GM19351 (cell line): ENCODE results near the gene SMYD3.

Source experiments
- ATAC-seq: cut with Tn5 transposase; IDR thresholded peaks from one replicate; pipeline ENCODE4 v1.9.1; 2021; ENCODE audit warnings: mild to moderate bottlenecking, moderate library complexity; ENCODE audit not compliant: unreplicated experiment

The SMYD3 gene

DNA sequence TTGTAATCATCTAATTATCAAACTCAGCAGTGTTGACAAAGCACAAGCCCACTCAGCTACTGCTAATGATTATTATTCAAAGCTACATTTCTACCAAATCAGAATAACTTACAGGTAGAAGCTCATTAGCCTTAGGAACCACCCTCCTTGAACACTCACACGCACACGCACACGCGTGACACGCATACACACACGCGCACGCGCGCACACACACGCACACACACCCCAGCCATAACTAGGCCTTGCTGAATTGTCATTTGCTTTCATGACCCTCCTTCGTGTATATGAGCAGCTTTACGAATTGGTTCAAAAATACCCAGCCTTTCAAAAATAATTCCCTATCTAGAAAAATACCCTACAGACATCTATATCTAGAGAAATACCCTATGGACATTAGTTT is 195.6 kb downstream of the SMYD3 start:
- ATAC-seq, result no peak

DNA sequence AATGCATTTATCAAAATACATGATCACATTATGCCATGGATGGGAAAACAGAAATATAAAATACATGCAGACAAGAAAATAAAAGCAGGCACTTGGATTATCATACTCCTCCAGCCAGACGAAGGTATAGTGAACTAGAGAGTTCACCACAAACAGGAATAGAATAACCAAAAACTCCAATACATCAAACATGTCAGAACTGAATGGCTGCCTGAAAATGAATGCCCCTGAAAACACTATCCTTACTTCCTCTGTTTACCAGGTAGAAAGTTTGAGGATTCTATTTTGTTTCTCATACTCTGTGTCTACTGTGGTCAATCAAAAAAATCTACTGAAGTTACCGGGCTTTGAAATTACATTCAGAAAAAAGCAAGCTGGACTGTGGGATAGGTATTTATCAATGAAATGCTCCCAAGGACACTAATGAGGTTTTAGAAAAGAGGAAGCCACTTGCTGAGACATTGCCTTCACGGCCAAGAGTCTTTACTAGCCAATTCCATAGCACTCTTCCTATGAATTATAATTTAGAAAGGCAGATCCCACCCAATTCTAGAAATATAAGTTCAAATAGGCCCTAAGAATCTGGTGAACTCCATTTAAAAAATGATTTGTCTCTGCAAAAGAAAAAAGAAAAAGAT is 197.7 kb downstream of the SMYD3 start:
- no peak for ATAC-seq

DNA sequence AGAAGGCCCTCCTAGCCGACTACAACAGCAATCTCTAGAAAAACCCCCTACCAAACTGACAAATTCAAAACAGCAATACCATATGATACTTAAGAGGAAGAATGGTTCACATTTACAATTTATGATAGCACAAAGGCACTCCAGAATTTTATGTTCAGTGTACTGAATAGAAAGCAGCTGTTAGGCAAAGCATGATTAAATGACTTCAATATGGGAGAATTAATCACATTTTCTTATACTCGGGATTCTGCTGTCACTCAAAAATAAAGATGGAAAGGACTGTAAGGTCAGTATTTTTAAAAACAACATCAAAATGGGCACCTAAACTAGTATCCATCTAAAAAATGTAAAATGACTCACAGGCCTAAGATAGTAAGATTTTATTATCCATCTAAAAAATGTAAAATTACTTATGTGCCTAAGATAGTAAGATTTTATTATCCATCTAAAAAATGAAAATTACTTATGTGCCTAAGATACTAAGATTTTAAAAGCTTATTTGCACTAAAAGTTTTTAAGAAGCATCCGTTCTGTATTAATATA is 198.5 kb downstream of the SMYD3 start:
- ATAC-seq, result no peak

DNA sequence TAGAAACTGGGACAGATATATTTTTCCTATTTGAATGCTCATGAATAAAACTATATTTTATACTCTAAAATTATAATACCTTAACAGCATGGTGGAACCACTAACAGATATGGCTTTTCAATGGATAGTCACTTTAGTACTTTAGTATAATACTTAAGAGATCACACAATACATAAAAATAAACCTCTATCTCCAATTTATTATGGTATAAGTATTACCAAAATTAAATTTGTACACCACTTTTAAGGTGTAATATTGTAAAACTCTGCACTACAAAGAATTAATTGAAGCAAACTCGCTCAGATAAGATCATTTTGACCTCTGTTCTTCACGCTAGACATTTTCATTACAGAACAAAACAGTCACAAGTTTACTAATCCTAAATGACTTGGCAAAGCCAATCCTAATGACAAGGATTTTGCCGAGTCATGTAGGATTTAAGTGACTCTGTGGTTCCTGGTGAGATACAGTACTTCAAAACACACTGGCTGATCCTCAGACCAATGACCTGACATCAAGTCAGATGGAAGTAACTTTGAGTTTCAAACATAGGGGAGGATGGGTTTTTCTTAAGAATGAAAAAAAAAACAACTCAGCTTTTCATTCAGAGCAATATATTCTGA is 200.6 kb downstream of the SMYD3 start:
- ATAC-seq, result no peak

DNA sequence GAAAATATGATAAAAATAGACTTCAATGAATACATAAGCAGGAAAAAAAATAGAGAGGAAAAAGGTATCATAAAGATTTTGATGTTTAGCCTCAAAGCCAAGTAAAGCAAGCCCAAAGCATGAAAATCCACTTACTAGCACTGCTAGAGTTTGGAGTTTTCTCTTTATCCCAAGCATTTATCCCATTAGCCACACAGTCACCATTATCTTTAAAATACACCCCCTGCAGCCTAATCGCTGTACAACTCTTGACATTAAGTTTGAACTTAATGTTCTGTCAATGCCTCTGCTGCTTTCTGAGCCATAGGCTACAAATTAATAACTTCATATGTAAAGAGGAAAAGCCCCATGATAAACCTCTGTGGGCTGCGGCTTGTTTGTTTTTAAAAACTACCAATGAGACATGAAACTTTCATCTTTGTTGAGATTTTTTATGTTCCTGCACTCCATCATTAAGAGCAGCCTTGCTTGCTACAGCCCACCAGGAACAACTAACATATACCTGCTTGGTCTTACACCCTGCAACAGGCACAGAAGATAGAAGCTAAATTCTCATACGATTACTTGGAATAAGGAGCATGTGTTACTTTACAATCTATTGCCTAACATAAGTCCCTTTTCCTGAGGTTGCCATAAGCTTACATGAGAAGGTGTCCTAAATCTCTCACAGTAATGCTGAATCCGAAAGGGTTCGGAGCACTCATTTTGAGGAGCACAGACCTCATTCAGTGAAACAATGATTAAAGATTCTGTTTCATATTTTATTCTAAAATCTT is 202.4 kb downstream of the SMYD3 start:
- no peak for ATAC-seq

DNA sequence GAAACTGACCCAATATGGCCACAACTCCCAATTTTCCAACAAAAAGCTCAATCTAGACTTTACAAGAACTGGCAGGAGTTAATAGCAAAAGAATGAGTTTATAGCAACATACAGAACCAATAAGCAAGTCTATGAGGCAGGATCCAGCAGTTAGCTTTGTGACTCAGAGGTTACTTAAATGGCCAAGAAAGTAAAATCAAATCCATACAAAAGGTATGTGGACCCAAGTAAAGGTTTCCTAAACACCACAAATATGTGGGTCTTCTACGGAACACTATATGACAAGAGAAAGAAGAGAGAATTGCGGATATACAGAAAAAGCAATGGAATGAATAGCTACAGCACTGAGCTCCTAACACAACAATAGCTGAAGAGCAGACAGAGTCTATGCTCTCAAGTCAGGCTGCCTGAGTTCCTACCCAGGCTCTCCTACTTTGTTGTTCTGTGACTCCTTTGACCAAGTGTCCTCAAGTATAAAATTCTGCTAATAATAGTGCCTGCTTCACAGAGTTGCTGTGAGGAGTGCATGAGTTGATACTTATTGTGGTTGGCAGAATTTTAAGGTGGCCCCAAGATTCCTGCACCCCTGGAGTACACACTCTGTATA is 204.3 kb downstream of the SMYD3 start:
- ATAC-seq, result no peak

DNA sequence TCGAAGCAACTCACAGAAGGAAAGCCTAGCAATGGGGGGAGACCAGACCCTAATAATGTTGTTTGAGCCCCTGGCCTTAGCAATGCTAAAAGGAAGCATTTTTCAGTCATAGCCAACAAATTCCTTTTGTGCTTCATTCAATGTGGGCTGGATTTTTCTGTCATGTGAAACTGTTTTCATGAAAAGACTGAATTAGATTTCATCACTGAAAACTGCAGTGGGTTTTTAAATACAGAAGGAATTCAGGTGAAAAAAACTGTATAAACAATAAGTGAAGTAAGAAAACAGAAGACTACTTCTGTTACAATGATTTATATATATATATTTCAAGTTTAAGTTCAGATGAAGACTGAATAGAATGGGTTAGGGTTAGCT is 204.8 kb downstream of the SMYD3 start:
- no peak for ATAC-seq

DNA sequence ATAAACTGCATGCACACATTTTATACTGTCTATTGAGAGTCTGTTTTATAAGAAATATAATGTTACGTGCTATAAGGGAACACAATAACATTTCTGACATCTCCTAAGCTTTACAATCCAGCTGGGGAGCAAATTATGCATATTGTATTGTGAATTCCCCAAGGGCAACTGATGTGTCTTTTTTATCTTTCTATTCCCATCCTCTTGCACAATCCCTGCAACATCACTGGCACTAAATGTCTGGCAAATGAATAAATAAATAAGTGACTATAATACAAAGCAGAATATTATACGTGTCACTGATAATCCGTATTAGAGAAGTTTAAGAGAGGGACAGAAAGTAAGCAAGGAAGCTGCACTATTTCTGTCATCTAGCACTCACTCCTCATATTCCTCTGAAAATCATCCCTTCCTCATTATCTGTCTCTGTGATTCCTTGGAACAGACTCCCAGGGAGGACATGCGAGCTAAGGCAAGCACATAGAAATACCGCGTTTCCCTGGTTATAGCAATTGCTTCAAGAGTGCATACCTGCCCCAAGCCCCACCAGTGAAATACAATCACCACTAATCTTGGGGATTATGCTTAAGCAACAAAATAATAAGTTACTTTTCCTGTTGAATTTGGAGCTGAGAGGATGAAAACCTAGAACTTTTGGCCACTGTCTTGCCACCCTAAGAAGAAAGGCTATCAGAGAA is 205.4 kb downstream of the SMYD3 start:
- no peak for ATAC-seq

DNA sequence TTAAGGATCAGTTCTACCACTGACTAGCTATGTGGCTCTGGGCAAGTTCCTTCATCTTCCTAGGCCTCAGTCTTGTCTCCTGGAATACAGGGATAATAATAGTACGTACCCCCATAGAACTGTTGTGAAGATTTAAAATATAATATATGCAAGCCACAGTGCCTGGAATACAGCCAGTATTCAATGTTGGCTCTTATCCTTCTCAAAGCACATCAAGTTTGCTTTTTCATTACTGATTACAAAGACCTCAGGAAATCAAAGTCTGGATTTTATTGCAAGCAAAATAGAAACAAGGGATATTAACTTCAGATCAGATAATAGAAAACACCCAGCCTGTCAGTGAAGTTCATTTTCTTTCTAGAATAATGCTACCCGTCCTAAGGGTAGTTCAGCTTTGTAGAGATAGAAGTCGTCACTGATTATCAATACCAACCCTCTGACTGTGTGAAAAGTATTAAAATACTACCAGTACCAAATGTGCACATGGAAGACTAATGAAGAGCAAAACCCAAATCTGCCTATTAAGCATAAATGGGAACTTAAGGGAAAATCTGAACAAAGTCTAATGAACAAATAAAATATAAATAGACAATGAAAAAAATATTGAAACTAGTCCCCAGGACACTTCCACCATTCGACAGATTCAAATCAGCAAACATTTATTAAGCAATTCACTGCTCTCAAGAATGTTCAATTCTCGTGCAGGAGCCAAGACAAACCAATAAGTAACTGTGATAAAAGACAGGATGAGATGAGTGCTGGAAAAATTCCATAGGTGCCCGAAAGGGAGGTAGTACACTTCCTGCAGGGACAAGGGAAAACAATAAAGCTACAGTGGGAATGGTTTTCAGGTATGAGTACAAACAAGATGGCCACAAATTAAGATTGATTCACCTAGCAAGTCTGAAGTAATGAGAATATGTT is 206.2 kb downstream of the SMYD3 start:
- ATAC-seq, result no peak

DNA sequence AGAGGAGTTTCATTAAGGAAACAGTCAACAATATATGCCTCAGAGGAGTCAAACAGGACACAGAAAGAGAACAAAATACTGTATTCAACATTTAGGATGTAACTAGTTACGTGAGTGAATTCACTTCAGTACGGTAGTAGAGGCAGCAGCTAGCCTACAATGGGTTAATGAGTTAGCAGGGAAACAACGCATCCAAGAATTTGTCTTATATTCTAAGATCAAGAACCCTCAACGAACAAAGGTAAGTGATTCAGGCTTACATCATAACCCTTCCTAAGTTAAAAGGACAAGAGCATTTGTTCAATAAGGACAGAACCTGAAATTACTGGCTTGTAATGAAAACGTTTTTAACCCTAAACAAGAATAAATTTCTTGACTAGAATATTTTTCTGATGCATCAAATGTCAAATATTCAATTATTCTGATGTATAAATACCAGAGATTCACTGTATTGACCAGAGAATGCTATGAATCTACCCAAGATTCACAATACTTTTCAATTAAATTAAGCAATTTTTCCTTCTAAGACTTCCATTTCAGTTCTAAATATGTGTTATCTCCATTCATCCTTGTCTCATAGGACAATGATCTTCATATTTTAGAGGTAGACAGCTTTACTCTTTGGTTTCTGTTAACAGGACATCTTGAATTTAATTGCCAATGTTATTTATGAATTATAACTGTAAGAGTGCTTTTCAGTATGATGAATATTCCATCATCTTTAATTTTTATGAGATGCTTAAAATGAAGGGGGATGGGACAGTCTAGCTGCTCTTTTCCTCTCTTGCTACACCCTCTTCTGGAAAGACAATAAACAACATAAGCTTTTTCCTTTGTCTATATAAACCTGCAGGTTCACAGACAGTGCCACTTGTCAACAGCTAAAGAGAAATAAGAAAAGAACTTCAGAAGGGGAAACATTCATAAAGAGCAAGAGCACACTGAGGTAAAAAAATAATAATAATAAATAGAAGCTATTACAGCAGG is 209.5 kb downstream of the SMYD3 start:
- no peak for ATAC-seq

DNA sequence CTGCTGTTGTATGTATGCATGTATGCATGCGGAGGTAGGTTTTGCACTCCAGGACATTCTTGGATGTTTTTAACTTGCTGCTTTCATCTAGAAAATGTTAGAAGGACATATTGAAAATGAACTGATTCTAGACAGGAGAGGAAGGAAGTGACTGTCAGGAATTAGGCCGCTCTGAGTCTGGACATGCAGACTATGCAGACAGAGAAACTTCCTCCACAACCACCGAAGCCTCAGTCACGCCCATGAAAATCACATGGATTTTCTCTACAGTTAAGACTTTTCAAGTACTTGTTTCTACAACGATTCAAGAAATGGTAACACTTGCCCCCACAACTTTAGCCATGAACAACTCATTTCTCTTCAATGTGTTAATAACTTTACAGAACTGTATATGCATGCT is 211.1 kb downstream of the SMYD3 start:
- ATAC-seq, result no peak

DNA sequence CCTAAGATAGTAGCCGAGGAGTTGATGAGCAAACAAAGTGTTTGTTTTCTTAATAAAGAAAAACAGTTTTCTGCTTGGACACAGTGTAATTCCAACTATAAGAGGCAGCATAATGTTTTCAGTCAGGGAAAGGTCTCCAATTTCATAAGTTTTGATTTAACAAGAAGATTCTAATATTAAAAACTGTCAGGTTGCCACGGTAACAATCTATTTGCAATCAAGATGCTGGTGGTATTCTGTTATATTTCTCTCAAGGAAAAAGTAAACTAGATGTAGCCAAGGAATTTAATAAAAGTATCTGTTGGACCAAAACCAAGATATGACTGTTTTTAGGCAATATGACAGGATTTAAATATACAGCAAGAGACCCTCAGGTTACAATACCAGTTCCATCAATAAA is 211.7 kb downstream of the SMYD3 start:
- ATAC-seq, result no peak

DNA sequence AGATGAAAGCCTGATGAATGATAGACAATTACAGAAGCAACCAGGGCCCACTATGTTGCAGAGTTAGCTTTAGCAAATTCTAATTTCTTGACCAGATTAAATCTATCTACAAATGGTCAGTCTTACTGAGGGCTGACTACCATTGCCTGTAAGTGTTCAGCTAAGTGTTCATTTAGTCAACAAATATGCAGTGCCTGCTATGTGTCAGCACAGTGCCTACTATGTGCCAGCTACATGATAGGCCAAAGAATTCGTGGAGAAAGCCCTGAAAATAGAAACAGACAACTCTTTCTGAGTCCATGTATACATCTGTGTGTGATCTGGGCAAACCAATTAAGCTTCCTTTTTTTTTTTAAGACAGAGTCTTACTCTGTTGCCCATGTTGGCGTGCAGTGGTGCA is 212.8 kb downstream of the SMYD3 start:
- no peak for ATAC-seq

DNA sequence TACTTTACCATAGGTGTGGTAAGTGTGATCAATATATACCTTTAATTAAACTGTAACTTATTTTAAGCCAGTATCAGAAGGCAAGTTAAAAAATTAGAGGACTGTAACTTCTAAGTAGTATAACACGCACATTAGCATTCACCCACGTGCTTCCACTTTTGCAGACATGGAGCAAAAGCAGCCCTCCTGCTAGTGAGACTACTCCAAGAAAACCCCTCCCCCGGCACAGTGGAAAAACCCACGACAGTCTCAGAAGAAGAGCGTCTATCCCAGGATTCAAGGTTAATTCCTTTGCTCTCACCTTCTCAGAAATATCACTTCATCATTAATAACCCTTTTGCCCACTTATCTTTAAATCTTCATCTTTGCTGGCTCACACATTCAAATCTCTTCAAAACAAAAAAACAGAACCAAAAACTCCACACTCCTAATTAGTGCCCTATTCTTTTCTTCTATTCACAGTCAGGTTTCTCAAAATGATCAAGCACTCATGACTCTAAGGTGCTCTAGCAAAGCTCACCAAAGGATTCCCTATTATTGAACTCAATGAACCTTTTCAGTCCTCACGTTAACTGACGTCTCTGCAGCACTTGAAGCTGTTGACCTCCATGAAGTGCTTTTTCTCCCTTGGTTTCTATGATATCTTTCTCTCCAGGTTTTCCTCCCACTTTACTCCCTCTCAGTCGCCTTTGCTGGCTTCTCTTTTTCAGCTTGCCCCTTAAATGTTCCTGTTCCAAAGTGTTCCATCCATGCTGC is 213.5 kb downstream of the SMYD3 start:
- no peak for ATAC-seq

DNA sequence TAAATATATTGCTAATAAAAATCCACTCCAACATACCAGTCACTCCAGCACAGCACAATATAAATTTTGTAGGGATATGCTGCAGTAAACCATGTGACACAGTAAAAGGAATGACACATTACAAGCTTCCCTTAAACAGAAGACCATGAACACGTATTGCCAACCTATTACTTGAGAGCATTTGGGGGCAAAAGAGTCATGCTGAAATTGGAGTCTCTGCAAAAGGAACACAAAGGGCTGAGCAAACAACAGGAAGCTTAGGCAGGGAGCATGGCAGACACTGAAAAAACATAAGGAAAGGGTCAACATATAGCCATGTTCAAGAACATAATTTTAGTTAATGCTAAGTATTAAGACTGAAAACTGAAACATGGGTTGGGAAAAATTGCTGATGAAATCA is 214.5 kb downstream of the SMYD3 start:
- ATAC-seq, result no peak

DNA sequence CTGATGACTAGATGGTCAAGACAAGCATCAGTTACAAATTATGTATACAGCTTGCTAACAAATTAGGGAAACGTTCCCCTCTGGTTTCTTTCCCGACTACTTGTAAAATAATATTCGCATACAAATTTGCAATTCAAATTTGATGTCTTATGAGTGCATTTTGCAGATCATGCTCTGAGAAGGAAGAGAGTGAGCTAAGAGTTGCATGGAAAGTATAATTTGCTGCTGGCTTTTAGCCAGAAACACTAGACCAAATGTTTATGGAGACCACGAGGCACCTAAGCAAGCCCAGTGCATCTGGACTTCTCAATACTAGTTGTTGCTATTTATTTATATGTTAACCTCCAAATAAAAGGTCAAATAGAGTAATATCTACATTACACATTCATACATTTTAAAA is 216.0 kb downstream of the SMYD3 start:
- ATAC-seq, result no peak

DNA sequence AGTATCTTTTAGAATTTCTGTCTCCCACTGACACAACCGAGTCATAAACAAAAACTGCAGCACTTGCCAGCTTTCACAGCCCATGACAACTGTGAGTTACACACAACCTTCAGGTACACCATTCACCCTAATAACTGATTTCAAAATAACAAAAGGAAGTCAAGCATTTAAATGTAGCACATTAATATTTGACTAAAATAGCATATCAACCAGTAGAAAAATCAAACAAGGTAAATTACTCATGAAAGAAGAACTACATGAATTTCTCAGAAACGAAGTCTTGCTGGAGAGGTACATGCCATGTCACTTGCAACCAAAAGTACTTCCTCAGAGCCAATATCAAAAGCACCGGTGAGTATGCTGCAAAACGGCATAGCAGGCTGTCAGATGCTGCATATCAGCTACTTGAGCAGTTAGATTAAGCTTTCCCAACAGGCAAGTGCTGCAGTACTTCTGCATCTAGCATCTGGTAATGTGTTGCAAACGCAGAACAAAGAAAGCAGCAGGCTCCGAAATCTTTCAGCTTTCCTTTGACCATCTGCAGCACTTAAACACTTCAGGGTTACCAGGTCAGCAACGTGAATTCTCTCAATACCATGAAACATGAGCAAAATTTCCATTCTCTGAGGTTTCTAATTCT is 223.2 kb downstream of the SMYD3 start:
- no peak for ATAC-seq

DNA sequence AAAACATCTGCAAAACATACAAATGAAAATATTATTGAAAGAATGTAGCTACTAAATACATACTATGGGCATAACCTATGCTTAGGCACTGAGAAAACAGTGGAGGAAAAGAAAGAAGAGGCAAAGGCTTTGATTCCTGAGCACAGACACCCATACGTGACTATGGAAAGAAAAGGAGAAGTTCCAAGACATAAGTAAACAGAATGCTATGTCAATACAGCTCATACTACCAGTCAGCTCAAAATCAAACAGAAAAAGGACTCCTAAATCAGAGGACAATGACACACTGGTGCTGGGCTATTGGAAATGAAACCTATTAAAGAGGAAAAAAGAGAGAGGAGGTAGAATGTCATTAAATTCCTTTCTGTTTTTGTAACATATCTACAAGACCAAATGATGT is 225.4 kb downstream of the SMYD3 start:
- ATAC-seq, result no peak
